ENCODE data around the gene ZNHIT2. TPM values are rescaled to one million over a fixed set of nuclear protein-coding genes. Genes with fewer than 3 reads are reported as not detected.

ZNHIT2 gene
- total and polyA plus RNA-seq, 2 of the 13 experiments (the other 11 are each of a cell fraction or from before 2014, with no cell fraction given) = 1.1 to 6.5 TPM

- TF ChIP-seq KLF15 (CRISPR knock-in tag; IDR thresholded peaks at IDR 0.05; ENCODE audit: borderline replicate concordance) = no peak
- no peak for TF ChIP-seq ZNF7 (CRISPR knock-in tag; IDR thresholded peaks at IDR 0.05)
- TF ChIP-seq ZNF335 (CRISPR knock-in tag; IDR thresholded peaks at IDR 0.05) = no peak
- no peak for TF ChIP-seq TGIF2 (CRISPR knock-in tag; IDR thresholded peaks at IDR 0.05)
- TF ChIP-seq HMG20B (CRISPR knock-in tag; conservative IDR thresholded peaks at IDR 0.05) = no peak
- TF ChIP-seq, protein P1, sequence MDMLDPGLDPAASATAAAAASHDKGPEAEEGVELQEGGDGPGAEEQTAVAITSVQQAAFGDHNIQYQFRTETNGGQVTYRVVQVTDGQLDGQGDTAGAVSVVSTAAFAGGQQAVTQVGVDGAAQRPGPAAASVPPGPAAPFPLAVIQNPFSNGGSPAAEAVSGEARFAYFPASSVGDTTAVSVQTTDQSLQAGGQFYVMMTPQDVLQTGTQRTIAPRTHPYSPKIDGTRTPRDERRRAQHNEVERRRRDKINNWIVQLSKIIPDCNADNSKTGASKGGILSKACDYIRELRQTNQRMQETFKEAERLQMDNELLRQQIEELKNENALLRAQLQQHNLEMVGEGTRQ (IDR thresholded peaks at IDR 0.05; ENCODE audit: low read depth, low read length) = no peak
- TF ChIP-seq, protein P1 (CRISPR knock-in tag; IDR thresholded peaks at IDR 0.05; ENCODE audit: borderline replicate concordance) = no peak
- TF ChIP-seq, protein P2, sequence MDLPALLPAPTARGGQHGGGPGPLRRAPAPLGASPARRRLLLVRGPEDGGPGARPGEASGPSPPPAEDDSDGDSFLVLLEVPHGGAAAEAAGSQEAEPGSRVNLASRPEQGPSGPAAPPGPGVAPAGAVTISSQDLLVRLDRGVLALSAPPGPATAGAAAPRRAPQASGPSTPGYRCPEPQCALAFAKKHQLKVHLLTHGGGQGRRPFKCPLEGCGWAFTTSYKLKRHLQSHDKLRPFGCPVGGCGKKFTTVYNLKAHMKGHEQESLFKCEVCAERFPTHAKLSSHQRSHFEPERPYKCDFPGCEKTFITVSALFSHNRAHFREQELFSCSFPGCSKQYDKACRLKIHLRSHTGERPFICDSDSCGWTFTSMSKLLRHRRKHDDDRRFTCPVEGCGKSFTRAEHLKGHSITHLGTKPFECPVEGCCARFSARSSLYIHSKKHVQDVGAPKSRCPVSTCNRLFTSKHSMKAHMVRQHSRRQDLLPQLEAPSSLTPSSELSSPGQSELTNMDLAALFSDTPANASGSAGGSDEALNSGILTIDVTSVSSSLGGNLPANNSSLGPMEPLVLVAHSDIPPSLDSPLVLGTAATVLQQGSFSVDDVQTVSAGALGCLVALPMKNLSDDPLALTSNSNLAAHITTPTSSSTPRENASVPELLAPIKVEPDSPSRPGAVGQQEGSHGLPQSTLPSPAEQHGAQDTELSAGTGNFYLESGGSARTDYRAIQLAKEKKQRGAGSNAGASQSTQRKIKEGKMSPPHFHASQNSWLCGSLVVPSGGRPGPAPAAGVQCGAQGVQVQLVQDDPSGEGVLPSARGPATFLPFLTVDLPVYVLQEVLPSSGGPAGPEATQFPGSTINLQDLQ (CRISPR knock-in tag; IDR thresholded peaks at IDR 0.05) = peak; percentile 30; the same call in 1 of the 2 replicates
- TF ChIP-seq ZNF460 (CRISPR knock-in tag; IDR thresholded peaks at IDR 0.05; ENCODE audit: borderline replicate concordance) = no peak
- no peak for TF ChIP-seq HHEX (CRISPR knock-in tag; IDR thresholded peaks at IDR 0.05)
- TF ChIP-seq ZNF615 (CRISPR knock-in tag; IDR thresholded peaks at IDR 0.05; ENCODE audit: borderline replicate concordance) = no peak
- no peak for TF ChIP-seq PLRG1 (conservative IDR thresholded peaks at IDR 0.05)
- TF ChIP-seq TRIM24 (CRISPR knock-in tag; IDR thresholded peaks at IDR 0.05) = no peak
- TF ChIP-seq ZNF790 (CRISPR knock-in tag; IDR thresholded peaks at IDR 0.05; ENCODE audit: borderline replicate concordance) = no peak
- no peak for TF ChIP-seq ZNF296 (CRISPR knock-in tag; conservative IDR thresholded peaks at IDR 0.05)
- TF ChIP-seq, protein P3, sequence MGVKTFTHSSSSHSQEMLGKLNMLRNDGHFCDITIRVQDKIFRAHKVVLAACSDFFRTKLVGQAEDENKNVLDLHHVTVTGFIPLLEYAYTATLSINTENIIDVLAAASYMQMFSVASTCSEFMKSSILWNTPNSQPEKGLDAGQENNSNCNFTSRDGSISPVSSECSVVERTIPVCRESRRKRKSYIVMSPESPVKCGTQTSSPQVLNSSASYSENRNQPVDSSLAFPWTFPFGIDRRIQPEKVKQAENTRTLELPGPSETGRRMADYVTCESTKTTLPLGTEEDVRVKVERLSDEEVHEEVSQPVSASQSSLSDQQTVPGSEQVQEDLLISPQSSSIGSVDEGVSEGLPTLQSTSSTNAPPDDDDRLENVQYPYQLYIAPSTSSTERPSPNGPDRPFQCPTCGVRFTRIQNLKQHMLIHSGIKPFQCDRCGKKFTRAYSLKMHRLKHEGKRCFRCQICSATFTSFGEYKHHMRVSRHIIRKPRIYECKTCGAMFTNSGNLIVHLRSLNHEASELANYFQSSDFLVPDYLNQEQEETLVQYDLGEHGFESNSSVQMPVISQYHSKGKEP (CRISPR knock-in tag; IDR thresholded peaks at IDR 0.05) = no peak
- TF ChIP-seq, protein P4, sequence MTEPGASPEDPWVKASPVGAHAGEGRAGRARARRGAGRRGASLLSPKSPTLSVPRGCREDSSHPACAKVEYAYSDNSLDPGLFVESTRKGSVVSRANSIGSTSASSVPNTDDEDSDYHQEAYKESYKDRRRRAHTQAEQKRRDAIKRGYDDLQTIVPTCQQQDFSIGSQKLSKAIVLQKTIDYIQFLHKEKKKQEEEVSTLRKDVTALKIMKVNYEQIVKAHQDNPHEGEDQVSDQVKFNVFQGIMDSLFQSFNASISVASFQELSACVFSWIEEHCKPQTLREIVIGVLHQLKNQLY (CRISPR knock-in tag; IDR thresholded peaks at IDR 0.05) = no peak
- TF ChIP-seq, protein P5, sequence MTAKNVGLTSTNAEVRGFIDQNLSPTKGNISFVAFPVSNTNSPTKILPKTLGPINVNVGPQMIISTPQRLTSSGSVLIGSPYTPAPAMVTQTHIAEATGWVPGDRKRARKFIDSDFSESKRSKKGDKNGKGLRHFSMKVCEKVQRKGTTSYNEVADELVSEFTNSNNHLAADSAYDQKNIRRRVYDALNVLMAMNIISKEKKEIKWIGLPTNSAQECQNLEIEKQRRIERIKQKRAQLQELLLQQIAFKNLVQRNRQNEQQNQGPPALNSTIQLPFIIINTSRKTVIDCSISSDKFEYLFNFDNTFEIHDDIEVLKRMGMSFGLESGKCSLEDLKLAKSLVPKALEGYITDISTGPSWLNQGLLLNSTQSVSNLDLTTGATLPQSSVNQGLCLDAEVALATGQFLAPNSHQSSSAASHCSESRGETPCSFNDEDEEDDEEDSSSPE (CRISPR knock-in tag; IDR thresholded peaks at IDR 0.05) = no peak; the same call in 1 of the 2 replicates
- TF ChIP-seq ZNF75D (CRISPR knock-in tag; IDR thresholded peaks at IDR 0.05; ENCODE audit: borderline replicate concordance) = no peak
- TF ChIP-seq ZNF724P (CRISPR knock-in tag; IDR thresholded peaks at IDR 0.05; ENCODE audit: borderline replicate concordance) = no peak
- TF ChIP-seq SSRP1 (CRISPR knock-in tag; IDR thresholded peaks at IDR 0.05) = no peak
- TF ChIP-seq ZNF337 (CRISPR knock-in tag; IDR thresholded peaks at IDR 0.05; ENCODE audit: borderline replicate concordance, low read depth) = no peak
- TF ChIP-seq GFI1 (CRISPR knock-in tag; IDR thresholded peaks at IDR 0.05; ENCODE audit: borderline replicate concordance) = 0 out of 2 replicates have a peak, but pooled peaks have one; percentile 18
Observed at GRCh38 chr11:65134952-65135632, 17.6 kb upstream of the ZNHIT2 start (continued).
